A172 (cell line): ENCODE data around the gene SMC3. TPM values are rescaled to one million over a fixed set of nuclear protein-coding genes. Genes with fewer than 3 reads are reported as not detected.

ENCODE experiments used
- DNase-seq: peaks from one replicate; pipeline ENCODE4 v3.0.0-alpha.2; 2015; ENCODE audit warnings: low spot score
- total RNA-seq: library from RNA; depleted of rRNA; stranded (reverse); fragments of >200 nt; shearing (Covaris generic); gene quantifications from 2 replicates; pipeline ENCODE4 v1.2.3, GENCODE V29; 2014; rRNA removed

Gene SMC3
- total RNA-seq, 1 experiment from 2014 or later, result 89.3 TPM

DNA sequence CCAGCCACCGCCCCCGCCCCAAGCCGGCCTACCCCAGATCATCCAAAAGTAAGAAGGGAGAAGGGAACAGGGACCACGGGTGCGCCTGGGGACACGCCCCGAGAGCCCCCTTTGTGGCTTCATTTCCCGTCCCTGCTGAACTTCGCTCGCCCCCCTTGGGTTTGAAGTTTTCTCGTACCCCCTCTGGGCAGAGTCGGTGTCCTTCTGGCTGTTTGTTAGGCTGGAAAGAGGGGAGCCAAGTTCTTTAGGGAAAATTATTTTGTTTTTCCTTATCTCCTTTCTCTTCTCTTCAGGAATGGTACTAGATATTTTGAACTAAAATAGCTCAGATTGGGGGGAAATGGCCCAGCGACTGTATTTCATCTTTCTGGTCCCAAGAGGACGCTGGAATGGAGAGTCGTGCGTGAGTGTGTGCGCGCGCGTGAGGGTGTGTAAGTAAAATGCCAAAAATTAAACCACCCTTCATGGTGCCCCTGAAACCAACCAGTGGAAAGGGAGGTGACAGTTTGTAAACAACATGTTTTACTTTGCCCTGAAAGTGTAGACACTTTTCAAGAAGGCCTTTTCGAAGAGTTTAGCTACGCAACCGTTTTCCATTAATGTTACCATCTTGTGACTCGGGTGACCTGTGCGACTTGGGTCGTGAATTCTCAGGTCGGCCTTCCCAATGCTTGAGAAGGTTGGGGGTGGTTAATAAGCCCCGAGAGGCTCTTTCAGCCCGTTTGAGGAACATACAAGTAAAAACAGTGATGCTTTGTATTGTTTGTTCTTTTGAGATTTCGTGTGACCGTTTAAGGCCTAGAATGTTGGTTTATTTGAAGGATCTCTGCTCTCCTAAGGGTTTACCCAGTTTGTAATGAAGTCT, 77.3 kb downstream of the SMC3 start:
- DNase-seq, result no peak

DNA sequence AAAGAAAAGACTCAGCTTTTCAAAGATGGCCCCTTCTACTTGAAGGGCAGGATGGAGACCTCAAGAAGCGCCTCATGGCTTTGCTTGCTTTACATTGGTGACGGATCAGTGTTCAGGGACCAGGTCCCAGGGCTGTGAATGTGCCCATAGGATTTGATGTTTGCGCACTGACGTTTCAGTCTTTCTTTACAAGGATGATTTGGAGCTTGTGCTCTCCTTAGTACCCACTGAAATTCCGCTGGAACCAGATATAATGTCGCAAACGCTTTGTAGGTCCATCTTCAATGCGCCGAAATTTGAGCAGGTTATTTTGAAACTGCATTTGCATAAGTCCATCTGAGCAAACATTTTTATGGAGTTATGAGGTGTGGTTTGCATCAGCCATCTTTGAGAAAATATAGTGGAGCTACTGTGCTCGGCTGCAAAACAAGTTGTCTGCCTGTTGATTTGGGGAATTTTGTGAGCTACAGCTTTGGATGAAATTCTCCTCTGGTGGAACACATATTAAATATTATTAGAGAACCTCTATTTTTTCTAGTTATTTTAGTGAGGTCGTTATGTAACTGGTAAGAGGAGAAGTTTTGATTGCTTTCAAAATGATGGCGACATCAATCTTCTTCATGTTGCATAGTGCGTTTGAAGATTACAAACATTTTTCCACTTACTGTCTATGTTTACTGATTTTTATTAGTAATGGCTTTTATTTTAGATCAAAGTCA, 79.1 kb downstream of the SMC3 start:
- DNase-seq, result no peak

DNA sequence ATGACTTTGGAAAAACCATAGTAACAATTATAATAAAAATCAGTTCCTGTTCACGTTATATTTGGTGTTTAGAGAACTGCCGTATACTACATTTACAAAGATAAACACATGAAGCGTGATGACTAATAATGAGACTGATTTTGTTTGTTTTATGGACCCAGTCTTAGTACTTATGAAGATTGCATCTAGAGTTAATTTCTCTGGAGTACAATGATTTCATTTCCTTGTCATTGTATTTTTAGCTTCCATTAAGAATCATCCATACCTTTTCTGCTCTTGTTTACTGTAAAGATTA, 79.6 kb downstream of the SMC3 start:
- no peak for DNase-seq

GRCh38 chr10:110648692-110649346, 81.3 kb downstream of the SMC3 start:
- DNase-seq, result peak; percentile 31

DNA sequence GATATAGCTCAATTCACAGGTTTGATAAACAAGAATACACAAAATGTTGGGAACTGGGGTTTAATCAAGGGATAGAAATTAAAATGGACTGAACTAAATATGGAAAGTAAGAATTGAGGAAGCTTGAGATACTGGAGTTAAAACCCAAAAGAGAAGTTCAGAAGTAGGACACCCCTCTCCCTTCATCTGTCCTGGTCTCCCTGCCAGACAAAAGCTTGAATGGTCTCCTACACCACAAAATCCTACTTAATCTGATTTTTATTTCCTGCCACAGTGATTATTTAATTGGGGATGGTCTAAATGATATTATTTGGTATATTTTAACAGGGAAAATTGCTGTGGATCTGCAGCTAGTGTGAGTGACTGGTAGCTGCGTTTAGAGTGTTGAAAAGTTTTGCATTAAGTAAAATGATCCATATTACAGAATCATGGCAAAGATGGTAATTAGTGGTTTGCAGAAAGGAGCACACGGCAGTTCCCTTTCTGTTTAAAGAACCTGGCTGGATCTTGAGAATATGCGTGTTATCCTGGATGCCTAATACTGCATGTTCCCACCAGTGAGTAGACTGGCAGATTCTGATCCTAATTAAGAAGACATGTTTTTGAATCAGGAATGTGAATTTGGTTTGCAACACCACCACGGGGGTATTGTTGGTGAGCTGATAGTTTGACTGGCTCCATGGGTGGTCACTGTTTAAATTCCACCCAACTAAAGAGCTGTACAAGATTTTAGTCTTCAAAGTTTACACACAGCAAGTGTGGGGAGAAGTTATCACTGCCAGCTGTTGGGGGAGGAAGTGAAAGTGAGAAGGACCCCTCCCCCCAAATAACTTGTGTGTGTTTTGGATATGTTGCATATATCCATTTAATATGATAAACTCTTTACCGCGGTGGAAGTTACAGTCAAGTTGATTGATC, 82.1 kb downstream of the SMC3 start:
- DNase-seq, result no peak

DNA sequence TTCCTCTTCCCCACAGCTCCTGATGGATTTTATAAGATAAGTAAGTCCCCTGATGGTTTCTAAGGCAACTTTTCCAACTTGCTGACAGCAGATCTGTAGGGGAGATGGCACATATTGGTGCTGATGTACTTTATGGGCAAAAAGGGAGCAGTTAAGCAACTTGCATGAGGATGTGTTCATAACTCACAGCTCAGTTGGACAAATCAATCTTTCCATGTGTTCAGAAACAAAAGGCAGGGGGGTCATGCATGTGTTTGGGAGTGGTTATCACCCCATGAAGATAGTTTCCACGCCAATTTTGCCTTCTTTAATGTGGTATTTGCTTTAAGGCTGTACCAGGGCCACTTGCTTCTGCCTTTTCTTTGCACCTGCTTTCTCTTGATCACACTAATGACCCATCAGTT, 82.8 kb downstream of the SMC3 start:
- DNase-seq, result no peak

GRCh38 chr10:110651044-110651958, 83.8 kb downstream of the SMC3 start:
- DNase-seq, result peak; percentile 71

DNA sequence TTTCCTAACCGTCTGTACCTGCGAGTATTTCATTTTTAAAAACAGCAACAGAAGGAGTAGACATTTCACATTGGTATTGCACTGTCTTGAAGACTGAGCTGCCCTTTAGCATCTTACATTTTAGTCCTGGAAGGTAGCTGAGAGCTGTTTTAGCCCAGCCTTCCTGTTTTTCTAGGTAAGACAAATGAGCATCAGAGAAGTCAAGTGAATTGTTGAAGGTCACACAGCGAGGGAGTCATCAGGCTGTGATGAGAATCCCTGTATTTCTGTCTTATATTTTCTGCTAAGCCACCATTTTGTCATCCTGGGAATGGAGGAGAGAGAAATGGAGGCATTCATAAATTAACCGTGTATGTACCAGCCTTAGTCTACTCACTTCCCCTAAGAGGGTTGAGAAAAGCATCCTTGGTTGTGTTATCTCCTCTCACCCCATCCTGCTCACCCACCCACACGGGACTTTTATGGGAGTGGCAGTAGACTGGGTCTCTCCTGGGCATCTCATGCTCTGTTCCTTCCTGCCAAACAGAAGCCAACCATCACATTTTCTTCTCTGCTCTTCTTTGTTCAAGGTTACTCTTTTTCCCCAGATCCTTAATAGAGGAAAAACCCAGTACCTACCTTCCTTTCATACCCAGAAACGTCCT, 85.1 kb downstream of the SMC3 start:
- DNase-seq, result no peak

Other genes starting within 250 kb of the SMC3 start
- 6.8 and 9.5 TPM in 2 replicates for gene DUSP5, start 69.8 kb upstream of the SMC3 start, total RNA-seq
- 0.24 and 0.46 TPM in 2 replicates for gene RBM20, start 76.6 kb downstream of the SMC3 start, total RNA-seq